Natural killer cell (primary cell): ENCODE measurements around the gene SPDEF. TPM values are rescaled to one million over a fixed set of nuclear protein-coding genes. Genes with fewer than 3 reads are reported as not detected.

Experiments
- ATAC-seq, 3 donors: fragments of 150-1000 bp in 2 of 3; fragments of 200-7000 bp in 1 of 3; cut with Tn5 transposase; 1 replicate in 1 of 3; 2 replicates in 2 of 3; pipeline ENCODE4 v1.10.0; 2021; ENCODE audit warnings: mild to moderate bottlenecking in 2 of 3, moderate library complexity in 2 of 3
- DNase-seq, 2 donors: peaks; one replicate each; pipeline versions ENCODE4 v3.0.0 to v3.0.0-alpha.2; 2013 to 2021; ENCODE audit warnings: mixed read lengths in 1 of 2
- H3K27ac ChIP-seq: one replicate; pipeline ENCODE4 v1.5.1; 2013; ENCODE audit warnings: mild to moderate bottlenecking, low read length
- H3K27me3 ChIP-seq: one replicate; pipeline ENCODE4 v1.6.1; 2013; ENCODE audit warnings: low read length; ENCODE audit not compliant: control insufficient read depth, insufficient read depth
- H3K36me3 ChIP-seq: one replicate; pipeline ENCODE4 v1.6.1; 2013; ENCODE audit warnings: low read length; ENCODE audit not compliant: control insufficient read depth, insufficient read depth
- H3K4me1 ChIP-seq: one replicate; pipeline ENCODE4 v1.6.1; 2013; ENCODE audit warnings: low read length; ENCODE audit not compliant: control insufficient read depth, insufficient read depth
- H3K4me3 ChIP-seq: one replicate; pipeline ENCODE4 v1.5.1; 2013; ENCODE audit warnings: low read length
- H3K9me3 ChIP-seq: one replicate; pipeline ENCODE4 v1.6.1; 2013; ENCODE audit warnings: low read length; ENCODE audit not compliant: control insufficient read depth, insufficient read depth
- H3K27ac Mint-ChIP-seq, 2 donors: one replicate each; pipeline ENCODE4 v1.8.0; 2022; ENCODE audit warnings: mild to moderate bottlenecking in 2 of 2, mixed read lengths in 2 of 2, moderate library complexity in 1 of 2
- H3K27me3 Mint-ChIP-seq, 2 donors: one replicate each; pipeline ENCODE4 v1.8.0; 2022; ENCODE audit warnings: low read depth in 2 of 2, mixed read lengths in 2 of 2
- H3K36me3 Mint-ChIP-seq: one replicate; pipeline ENCODE4 v1.8.0; 2022; ENCODE audit warnings: mixed read lengths
- H3K4me1 Mint-ChIP-seq, 2 donors: one replicate each; pipeline ENCODE4 v1.8.0; 2022; ENCODE audit warnings: mixed read lengths in 2 of 2
- H3K4me3 Mint-ChIP-seq: one replicate; pipeline ENCODE4 v1.8.0; 2022; ENCODE audit warnings: mild to moderate bottlenecking, moderate library complexity, mixed read lengths
- H3K9me3 Mint-ChIP-seq, 2 donors: one replicate each; pipeline ENCODE4 v1.8.0; 2022; ENCODE audit warnings: mixed read lengths in 2 of 2
- WGBS: methylation state at CpG from one replicate; pipeline ENCODE4 v1.1.7; 2013; ENCODE audit warnings: missing lambda C conversion rate; ENCODE audit not compliant: insufficient coverage; 5-methylcytosine and 5-hydroxymethylcytosine counted together
- intact Hi-C: fragments of 100-400 bp; cut with micrococcal nuclease; formaldehyde crosslinking; loops from one replicate; pipeline ENCODE4 v1.14.2; 2022
- total RNA-seq, 4 donors: library from RNA; stranded (reverse); fragments of 120-200 nt in 1 of 4; gene quantifications; one replicate each; pipeline versions ENCODE4 v1.2.3 to v1.2.4, GENCODE V29; 2013 to 2022
- TF ChIP-seq, protein P1 (sequence below): fragments of 200-600 bp; IDR thresholded peaks from one replicate; pipeline ENCODE4 v1.8.0; 2022; ENCODE audit warnings: antibody characterized with exemption

SPDEF gene
- total RNA-seq, 3 donors from 2014 or later (not counting 1 experiment from before 2014, with no cell fraction given) = 0.25 to 0.68 (median 0.45) TPM

DNA sequence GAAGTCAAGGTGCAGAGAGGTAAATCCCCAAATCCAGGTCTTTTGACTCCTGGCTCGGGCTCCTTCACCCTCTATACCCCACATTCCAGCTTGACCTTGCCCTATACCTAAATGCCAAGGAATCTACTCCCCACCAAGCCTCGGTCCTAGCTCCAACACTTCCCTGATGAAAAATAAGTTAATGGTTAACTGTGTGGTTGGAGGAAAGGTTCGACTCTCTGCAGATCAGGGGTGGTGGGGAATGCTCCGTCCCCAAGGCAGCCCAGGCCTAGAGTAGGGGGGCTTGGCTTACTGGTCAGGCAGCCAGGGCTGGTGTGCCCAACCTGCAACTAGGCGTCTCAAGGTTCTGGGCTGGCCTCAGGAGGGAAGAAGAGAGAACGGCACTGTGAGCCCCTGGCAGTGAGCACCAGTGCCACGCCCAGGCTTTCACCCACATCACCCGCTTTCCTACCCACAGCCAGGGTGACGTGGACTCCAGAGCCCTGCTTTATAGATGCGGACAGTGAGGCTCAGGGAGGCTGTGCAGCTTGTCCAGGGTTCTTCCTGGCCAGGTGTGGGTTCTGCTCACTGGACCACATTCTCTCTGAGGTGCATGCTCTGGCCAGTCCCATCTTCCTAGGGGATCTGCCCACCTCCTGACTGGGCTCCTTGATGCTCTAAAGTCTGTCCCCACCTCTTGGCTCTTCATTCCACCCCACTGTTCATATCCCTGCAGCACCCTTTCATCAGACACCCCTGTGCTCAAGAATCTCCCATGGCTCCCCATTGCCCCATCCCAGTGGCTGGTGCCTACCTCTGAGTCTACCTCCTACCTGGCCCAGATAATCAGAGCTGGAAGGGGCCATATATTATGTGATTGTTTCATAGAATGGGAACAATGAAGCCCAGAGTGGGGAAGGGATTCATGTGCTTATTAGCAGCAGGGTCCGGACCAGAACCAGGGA lies 8.2 kb downstream of the SPDEF start:
- Histone ChIP-seq H3K27ac (no peak overlapping the region), H3K9me3 (no peaks in the 10 kb centered on the region), H3K36me3 (no peaks in the 10 kb centered on the region), H3K4me3 (no peak overlapping the region), H3K27me3 (no peaks in the 10 kb centered on the region), H3K4me1 (no peaks in the 10 kb centered on the region)
- ATAC-seq (no peak), DNase-seq (no peak)
- H3K4me1 Mint-ChIP-seq = no peaks in the 10 kb centered on the region
- intact Hi-C loops = no loop called here
- no peak overlapping the region for H3K27ac Mint-ChIP-seq
- 83% methylated on average over 11 of the region's 11 CpGs for WGBS
- TF ChIP-seq, protein P1, sequence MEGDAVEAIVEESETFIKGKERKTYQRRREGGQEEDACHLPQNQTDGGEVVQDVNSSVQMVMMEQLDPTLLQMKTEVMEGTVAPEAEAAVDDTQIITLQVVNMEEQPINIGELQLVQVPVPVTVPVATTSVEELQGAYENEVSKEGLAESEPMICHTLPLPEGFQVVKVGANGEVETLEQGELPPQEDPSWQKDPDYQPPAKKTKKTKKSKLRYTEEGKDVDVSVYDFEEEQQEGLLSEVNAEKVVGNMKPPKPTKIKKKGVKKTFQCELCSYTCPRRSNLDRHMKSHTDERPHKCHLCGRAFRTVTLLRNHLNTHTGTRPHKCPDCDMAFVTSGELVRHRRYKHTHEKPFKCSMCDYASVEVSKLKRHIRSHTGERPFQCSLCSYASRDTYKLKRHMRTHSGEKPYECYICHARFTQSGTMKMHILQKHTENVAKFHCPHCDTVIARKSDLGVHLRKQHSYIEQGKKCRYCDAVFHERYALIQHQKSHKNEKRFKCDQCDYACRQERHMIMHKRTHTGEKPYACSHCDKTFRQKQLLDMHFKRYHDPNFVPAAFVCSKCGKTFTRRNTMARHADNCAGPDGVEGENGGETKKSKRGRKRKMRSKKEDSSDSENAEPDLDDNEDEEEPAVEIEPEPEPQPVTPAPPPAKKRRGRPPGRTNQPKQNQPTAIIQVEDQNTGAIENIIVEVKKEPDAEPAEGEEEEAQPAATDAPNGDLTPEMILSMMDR = no peak
- H3K36me3 Mint-ChIP-seq = no peaks in the 10 kb centered on the region
- no peak overlapping the region for H3K4me3 Mint-ChIP-seq
- no peaks in the 10 kb centered on the region for H3K9me3 Mint-ChIP-seq
- H3K27me3 Mint-ChIP-seq = peaks cover 0 to 3% of the 10 kb centered on the region in 2 donors

DNA sequence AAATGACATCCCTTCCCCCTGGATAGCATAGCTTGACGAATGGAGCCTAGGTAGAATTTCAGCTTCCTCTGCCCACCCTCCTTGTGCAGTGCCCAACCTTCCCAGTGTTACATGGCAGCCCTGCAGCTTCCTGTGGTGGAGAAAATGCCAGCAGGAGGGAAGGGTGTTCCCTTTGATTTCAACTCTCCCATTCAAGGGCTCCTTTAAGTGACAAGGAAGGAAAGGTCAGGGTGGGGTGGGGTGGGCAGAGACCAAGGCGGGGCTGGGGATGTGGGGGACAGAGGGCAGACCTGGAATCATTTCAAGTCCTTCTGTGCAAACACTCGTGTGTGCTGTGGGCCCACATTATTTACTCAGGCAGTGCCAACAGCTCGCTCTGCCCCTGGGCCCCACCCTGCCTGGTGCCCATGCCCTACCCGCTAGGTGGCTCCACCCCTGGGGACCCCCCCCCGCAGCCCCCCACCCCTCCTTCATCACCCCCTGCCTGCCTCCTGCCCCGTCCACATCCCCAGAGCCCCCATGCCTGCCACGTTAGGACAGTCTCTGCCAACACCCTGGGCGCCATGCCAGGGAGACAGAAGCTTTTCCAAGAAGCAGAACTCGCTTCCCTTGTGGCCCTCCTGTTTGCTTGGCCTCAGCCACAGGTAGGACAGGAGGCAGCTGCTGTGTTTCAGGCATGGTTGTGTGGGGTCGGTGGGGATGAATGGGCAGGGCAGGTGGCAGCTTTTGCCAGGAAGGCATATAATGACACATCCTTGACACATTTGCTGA lies 9.4 kb downstream of the SPDEF start:
- Histone ChIP-seq H3K4me3 (no peak overlapping the region), H3K4me1 (no peaks in the 10 kb centered on the region), H3K27me3 (no peaks in the 10 kb centered on the region), H3K36me3 (no peaks in the 10 kb centered on the region), H3K27ac (no peak overlapping the region), H3K9me3 (no peaks in the 10 kb centered on the region)
- Mint-ChIP-seq H3K4me3 (no peak overlapping the region), H3K27ac (no peak overlapping the region), H3K9me3 (no peaks in the 10 kb centered on the region), H3K27me3 (no peaks in the 10 kb centered on the region), H3K36me3 (no peaks in the 10 kb centered on the region), H3K4me1 (no peaks in the 10 kb centered on the region)
- WGBS = 28% methylated on average over 10 of the region's 11 CpGs
- intact Hi-C loops = no loop called here
- DNase-seq (no peak), ATAC-seq (no peak)
- TF ChIP-seq, protein P1 = no peak

DNA sequence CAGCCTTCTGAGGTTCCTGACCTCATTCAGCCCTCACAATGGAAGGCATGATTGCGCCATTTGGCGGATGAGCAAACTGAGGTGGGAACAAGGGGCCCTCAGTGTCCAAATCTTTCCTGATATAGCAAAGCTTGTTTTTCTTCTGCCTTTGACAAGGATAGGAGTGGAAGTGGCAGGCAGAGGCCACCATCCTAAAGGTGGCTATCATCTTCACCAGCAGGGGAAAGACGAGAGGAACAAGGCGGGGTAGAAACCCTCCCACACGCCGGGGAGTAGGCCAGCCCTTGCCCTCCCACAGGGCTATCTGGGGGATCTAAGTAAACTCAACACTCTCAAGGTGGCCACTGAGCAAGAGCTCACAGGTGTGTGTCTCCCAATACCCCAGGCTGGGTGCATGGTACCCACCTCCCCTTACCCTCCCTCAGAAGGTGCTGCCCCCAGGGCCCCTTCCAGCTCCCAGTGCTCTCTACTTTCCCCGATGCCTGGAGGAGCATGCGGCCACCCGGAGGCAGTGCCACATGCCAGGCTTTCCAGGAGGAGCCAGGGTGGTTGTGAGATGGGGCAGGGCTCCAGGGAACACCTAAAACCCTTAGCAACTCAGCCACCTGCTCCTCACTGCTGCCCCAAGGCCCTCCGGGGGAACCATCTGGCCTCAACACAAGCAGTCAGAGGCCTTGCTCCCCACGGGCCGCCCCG lies 11.2 kb downstream of the SPDEF start:
- WGBS = 89% methylated on average over 12 of the region's 13 CpGs
- TF ChIP-seq, protein P1 = no peak
- ATAC-seq = no peak

More for the DNA sequence above, 11.2 kb downstream of the SPDEF start:
- Mint-ChIP-seq H3K36me3 (no peaks in the 10 kb centered on the region), H3K27ac (no peak overlapping the region), H3K27me3 (no peaks in the 10 kb centered on the region), H3K4me1 (no peaks in the 10 kb centered on the region), H3K9me3 (no peaks in the 10 kb centered on the region), H3K4me3 (no peak overlapping the region)
- Histone ChIP-seq H3K9me3 (no peaks in the 10 kb centered on the region), H3K4me3 (no peak overlapping the region), H3K27me3 (no peaks in the 10 kb centered on the region), H3K27ac (no peak overlapping the region), H3K36me3 (no peaks in the 10 kb centered on the region), H3K4me1 (no peaks in the 10 kb centered on the region)
- intact Hi-C loops = no loop called here
- no peak for DNase-seq
